Right renal cortex interstitium (tissue), 3 donors: Measurements from ENCODE around the gene CDH18. TPM values are rescaled to one million over a fixed set of nuclear protein-coding genes. Genes with fewer than 3 reads are reported as not detected.

Experiments used
- DNase-seq, 3 donors: peaks; one replicate each; pipeline ENCODE4 v3.0.0-alpha.2; 2013; ENCODE audit warnings: low read depth in 3 of 3, low spot score in 2 of 3
- polyA plus RNA-seq, 3 donors: library from polyadenylated mRNA; unstranded; fragments of 120-200 nt; gene quantifications; one replicate each; pipeline ENCODE4 v1.2.1, GENCODE V29; 2013; ENCODE audit not compliant: insufficient read length in 3 of 3

Gene CDH18
- polyA plus RNA-seq, 3 donors, result 1.1 to 1.5 (median 1.2) TPM

DNA sequence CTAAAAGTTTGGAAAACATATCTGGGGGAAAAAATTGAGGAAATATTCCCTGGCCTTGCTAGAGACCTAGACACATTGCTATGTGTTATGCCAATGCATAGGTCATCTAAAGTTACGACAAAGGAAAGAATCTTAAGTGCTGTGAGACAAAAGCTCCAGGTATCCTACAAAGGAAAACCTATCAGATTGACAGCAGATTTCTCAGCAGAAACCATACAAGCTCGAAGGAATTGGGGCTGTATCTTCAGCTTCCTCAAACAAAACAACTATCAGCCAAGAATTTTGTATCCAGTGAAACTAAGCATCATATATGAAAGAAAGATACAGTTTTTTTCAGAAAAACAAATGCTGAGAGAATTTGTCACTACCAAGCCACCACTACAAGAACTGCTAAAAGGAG is 234.4 kb downstream of the CDH18 start:
- DNase-seq, result no peak

DNA sequence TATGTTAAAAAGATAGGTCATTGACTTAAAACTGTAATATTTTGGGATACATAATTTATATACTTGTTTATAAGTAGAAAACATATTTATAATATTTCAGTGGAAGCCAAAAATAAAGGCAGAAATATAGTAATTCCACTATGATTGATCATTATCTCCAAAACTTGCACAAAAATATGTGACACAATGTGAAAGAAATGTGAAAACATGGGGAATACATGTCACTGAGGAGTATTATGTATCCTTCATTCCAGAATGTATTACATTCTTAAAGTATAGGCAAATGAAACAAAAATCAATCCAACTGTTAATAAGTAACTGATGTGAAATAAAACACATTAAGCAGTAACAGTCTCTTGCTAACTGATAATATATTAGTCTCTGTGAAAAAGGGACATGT is 236.7 kb downstream of the CDH18 start:
- DNase-seq, result no peak

DNA sequence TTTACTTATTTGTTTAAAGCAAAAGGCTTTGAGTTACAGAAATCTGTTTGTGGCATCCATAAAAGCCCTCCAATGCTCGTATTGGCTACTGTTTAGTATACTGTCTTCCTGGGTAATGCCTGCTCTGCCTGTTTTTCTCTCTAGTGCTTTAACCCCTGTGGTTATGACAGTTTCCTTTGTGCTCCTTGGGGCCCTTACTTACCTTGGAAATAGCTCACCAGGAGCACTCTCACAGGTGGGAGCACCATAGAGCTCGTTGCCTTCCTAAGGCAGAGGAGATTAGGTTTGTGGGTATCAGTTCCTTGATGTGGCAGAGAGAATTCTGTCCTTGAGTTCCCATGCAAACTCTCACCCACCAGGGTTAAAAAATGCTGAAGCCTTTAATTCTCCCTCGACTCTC is 242.8 kb downstream of the CDH18 start:
- DNase-seq, result no peak

DNA sequence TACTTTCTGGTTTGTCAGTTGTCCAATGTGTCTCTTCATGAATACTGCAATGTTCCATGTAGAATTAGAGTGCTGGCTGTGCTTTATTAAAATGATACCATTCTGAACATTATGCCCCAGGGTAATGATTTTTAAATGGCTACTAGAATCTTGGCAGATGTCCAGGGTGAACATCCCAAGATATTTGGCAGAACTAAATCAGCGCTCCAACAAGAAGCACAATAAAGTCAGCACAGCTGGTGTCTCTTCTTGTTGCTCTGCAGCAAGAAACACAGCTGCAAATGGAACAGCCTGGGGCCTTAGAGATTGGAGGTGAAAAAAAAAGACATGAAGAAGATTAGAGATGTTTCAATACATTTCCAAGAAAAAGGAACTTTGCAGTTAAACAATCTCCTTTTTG is 248.3 kb downstream of the CDH18 start:
- DNase-seq, result no peak

DNA sequence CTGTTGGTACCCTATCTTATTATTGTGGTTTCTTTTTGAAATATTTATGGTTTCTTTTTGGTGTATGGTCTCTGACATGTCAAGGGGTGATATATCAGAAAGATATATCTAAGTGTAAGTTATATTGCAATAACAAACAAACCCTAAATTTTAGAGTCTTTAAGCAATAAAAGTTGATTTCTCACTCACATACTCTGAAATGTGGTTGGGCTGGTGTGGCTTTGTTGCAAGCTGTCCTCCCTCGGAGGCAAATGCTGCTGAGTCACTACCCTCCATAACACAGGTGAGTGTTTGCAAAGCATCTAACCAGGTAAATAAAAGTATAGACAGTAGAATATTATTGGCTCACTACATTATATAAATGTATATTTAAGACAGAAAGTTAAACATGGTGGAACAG is 253.2 kb downstream of the CDH18 start:
- DNase-seq, result no peak

DNA sequence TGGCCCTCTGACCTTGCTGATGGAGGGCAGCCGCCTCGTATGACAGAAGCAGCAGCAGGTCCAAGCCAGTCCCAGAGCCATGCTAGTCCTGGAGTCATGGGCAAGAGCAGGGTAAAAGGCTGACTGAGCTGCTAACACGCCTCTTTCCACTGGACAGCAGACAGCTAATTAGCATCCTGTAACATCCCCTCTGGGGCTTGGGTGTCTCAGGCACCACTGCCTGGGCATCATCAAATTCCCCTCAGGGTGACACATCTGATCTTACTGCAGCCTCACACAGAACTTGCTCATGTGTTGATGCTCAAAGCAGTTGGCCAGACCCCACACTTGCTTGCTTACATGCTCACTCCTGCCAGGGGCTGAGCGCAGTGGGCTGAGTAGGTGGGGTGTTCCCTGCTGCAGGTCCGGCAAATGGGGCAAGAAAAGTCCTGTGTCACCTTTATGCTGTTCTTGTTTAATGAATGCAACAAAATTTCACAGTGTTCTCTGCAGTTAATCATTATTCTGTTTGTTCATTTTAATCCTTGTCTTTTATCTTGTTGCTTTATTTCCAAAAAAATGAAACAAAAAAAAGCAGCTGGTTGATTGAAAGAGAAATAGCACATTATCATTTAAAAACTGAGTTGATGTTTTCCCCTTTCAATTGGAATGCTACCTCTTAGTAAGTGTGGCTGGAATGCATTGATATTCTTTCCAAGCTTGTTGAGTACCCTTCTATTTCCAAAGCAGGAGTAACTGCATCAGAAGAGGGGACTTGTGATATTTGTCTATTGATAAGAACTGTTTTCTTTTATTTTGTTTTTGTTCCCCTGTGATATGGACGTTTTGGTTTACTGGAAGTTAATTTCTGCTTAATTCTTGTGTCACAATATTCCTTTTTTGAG is 254.1 kb downstream of the CDH18 start:
- DNase-seq, result no peak

DNA sequence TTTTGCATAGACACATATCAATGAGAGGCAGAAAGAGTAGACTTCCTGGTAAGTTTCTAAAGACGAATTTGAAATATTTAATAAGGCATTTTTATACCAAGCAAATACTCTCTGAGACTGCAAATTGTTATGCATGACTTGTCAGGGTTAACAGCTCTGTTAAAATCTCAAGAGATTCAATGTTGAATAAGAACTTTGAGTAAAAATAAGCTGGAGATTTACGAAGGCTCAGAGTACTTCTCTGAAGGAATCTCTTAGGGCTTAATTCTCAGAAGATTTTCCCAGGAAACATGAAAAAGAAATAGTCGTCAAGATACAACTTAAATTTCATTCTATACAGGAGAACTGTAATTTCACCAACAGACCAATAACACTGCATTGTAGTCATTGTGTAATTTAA is 259.4 kb downstream of the CDH18 start:
- DNase-seq, result no peak

DNA sequence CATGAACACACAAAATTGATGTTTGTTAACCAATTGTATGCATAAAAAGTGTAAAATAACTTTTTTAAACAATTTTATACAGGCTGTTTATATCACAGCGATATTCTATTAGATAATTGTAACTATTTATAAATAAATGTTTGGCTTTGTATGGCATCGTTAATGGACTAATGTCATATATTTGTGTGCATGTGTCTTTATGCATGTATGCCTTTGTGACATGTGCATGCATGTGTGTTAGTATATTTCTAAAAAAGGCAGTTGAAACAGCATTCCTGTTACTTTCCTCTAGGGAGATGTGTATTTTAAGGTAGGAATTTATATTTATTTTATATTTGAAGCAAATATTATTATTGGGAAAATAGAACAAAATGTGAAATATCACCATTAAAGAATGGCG is 268.9 kb downstream of the CDH18 start:
- no peak for DNase-seq

DNA sequence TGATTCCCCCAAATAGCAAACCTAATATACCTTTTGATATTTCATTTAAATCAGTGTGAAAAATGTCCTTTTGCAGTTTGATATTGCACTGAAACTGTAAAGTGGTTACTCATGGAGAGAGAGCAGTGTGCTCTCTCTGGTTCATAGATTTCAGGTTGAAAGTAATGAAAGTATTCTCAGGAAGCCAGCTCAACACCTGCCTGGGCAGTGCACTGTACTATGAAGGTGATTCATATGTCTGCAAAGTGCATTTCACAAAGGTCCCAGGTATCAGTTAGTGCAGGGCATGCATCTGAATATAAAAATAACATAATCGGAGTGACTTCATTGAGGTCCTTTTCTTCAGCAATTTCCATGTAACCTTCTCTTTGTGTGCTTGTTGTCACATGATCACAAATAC is 274.3 kb downstream of the CDH18 start:
- no peak for DNase-seq

DNA sequence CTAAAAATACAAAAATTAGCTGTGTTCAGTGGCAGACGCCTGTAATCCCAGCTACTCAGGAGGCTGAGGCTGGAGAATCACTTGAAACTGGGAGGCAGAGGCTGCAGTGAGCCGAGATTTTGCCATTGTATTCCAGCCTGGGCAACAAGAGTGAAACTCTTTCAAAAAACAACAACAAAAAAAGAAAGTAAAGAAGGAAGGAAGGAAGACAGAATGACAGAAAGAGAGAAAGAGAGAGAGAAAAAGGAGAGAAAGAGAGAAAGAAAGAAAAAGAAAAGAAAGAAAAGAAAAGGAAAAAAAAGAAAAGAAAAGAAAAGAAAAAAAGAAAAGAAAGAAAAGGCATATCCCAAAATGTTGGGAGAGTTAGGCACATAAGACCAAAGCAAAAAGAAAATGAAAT is 278.6 kb downstream of the CDH18 start:
- no peak for DNase-seq

DNA sequence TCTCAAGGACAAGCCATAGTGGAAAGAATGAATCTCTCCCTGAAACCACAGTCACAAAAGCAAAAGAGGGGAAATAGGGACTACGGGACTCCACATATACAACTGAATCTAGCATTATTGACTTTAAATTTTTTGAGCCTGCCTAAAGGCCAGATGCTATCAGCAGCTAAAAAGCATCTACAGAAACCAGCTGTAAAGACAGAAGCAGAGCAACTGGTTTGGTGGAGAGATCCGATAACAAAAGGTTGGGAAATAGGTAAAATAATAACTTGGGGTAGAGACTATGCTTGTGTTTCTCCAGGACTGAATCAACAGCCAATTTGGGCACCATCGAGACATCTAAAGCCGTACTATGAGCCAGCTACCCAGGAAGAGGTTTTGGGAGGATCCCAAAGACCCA is 281.2 kb downstream of the CDH18 start:
- DNase-seq, result no peak

DNA sequence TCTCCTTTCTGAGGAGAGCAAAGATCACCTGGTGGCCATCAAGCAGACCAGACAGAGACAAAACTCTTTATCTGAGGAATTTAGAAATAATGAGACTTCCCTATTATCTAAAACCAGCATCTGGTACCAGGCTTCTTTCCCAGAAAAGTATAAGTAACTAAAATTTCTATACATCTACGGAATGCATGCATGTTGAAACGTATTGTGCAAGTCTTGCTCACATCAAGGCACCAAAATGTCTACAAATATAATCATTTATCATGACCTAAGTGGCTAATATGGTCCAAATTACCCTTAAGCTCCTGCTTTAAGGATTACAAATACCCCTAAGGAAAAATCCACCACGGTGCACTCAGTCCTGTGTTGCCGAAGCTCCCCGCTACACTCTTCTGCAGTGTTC is 286.3 kb downstream of the CDH18 start:
- DNase-seq, result no peak

DNA sequence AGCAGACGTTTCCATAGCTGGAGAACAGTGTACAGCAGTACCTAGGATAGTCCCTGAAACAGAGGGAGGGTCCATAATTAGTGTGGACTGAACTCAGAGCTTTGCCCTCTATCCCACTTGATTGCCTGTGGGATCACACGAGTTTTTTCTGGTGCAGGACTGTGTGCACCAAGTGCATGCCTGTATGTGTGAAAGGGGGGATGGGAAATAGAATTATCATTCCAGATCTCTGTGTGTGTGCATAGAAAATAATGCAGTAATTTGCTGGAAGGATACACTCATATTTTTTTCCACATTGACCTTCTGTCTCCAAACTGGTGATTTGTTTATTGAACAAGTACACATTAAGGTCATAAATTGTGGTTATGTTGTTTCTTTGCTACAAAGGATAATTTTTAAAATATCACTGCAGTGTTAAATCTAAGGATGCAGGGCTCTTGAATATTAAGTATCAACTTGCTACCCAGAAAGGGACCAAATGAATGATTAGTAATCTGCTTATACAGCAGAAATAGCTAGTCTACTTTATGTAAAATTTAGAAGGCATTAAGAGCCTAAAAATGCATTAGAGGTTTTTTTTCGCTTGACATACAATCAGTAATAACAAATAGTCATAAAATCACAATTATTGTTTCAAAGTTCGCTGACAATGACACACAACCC is 292.9 kb downstream of the CDH18 start:
- no peak for DNase-seq

DNA sequence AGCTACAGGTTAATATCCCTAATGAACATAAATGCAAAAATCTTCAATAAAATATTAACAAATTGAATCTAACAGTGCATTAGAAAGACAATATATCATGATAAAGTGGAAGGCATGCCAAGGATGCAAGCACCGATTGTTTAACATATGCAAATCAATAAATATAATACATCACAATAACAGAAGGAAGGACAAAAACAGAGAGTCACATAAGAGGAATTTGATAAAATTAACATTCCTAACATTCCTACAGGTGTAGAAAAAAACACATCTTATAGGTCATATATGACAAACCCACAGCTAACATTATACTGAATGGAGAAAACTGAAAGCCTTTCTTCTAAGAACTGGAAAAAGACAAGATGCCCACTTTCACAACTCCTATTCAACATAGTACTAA is 297.0 kb downstream of the CDH18 start:
- no peak for DNase-seq

DNA sequence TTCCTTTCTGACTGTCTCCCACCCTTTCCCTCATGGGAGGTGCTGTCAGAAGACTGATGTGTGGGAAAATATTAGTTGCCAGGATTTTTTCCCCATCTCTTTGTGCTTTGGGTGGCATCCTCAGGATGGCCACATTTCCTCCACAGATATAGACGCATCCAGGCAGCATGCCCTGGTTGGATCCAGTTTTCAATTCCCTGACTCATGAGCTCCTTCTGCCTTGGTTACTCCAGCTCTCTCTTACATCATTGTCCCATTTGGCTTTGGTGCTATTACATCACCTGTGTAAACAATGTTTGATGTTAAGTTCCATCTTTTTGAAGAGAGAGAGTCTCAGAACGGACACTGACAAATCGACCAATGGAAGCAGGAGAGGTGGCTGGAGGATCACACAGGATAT is 302.5 kb downstream of the CDH18 start:
- no peak for DNase-seq

DNA sequence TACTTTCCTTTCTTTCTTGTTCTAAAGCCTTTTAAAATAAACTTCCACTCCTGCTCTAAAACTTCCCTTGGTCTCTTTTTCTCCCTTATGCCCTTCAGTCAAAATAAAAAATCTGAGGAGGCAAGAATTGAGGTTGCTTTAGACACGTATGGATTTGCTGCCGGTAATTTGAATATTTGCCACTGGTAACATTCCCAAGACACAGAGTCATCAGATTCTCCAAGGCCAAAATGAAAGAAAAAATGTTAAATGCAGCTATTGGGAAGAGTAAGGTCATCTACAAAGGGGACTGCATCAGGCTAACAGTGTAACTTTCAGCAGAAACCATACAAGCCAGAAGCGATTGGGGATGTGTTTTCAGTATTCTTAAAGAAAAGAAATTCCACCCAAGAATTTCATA is 311.1 kb downstream of the CDH18 start:
- no peak for DNase-seq

DNA sequence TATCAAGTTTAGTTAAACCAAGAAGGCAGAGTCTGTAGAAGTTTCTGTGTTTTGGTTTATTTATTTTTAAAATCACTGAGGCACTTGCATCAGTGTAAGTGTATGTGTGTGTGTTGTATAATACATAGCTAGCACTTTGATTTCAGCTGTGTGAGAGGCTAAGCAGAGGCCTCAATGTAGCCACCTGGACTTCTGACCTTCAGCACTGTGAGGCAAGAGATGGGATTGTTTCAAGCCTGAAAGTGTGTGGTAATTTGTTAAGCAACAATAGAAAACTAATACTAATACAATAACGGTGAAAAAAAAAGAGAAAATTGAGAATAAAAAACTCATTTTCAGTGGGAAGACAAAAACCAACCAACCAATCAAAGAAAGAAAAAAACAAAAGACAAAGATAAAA is 327.3 kb downstream of the CDH18 start:
- DNase-seq, result no peak

DNA sequence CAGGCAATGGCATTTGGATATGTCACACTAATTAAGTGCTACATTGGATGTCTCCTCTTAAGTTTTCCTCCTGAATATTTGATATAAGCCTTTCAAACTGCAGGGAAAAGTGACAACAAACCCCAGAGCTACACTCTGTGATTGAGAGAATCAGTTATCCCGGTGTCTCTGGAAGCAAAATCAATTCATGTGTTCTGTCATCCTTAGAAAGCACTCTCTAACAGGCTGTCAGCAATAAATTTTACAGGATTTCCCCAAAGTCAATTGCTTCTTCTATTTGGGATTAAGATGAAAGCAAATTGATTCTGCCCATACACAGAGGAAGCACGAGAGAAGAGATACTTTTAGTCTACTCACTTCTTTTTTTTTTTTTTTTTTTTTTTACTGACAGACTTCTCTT is 332.4 kb downstream of the CDH18 start:
- no peak for DNase-seq

DNA sequence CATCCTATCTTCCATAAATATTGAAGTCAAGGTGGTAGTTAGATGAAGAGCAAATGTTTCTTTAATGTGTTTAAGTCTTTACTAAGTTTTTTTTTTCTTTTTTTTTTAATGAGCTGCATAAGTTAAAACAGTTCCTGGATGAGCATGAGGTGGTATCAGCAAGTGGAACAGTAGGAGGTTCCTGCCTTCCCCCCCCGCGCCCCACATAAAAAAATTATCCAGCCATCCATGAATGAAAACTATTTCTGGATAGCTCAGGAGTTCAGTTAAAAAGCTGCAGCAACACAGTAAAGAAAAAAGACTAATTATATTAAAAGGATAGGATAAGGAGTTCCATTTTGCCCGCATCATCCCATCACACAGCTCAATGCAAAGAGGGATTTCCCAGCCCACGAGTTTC is 349.5 kb downstream of the CDH18 start:
- DNase-seq, result no peak

DNA sequence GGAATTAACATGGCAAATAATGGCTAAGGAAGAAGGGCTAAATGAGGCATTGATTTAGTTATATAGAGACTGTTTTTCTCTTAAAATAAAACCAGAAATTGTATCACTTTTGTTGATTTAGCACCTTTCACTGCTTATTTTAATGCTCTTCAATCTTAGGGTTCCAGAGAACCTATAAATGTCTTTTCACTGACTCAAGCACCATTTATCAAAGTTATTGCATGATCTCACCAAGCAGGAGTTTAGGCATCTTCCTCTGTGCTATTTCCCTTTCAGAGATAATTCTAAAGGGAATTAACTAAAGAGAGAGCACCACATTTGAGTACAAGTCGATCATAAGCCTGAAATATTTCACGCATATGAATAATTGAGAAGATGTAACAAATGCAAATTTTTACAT is 357.1 kb downstream of the CDH18 start:
- DNase-seq, result no peak

DNA sequence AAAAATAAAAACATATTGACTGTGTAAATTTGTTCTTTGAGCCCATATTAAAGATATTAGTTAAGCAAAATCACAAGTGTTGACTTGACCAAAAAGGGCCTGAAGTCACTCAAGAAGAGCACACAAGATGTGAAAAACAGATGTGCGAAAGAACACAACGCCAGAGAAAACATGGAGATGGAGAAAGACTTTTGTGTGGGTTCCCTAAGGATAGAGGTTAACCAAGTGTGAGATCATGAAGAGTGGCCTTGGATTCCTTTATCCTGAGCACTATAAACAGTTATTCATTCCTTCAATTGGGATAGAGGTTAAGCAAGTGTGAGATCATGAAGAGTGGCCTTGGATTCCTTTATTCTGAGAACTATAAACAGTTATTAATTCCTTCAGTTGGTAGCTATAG is 361.8 kb downstream of the CDH18 start:
- DNase-seq, result no peak

DNA sequence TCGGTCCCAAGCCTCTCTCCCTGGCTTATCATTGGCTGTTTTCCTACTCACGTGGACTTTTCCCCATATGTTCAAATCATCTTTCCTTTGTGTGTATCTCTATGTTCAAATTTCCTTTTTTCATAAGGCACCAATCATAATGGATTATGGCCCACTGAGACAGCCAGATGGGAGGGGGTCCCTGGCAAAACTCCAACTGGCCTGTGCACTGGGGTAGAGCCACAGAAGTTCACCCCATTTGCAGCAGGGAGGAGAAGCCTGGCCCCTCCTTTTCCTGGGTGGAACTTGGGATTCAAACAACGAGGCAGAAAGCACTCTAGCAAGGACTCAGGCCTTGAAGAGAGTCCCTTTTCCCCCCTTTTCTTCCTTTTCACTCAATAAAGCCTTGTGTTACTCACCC is 362.4 kb downstream of the CDH18 start:
- no peak for DNase-seq
